SK-N-MC (cell line): ENCODE data around the gene SCRG1.
A peak's percentile ranks its signal among the peaks of the same experiment; 100 is the strongest.

Experiments used
- EZH2 ChIP-seq: fragments of 200-600 bp; sonication (generic); IDR thresholded peaks from one replicate; pipeline ENCODE4 v1.6.1; 2017; ENCODE audit warnings: antibody characterized with exemption
- POLR2AphosphoS5 ChIP-seq: IDR thresholded peaks from 2 replicates; pipeline ENCODE4 v1.6.1; 2012; ENCODE audit warnings: mild to moderate bottlenecking, low read depth, low read length, borderline replicate concordance

DNA sequence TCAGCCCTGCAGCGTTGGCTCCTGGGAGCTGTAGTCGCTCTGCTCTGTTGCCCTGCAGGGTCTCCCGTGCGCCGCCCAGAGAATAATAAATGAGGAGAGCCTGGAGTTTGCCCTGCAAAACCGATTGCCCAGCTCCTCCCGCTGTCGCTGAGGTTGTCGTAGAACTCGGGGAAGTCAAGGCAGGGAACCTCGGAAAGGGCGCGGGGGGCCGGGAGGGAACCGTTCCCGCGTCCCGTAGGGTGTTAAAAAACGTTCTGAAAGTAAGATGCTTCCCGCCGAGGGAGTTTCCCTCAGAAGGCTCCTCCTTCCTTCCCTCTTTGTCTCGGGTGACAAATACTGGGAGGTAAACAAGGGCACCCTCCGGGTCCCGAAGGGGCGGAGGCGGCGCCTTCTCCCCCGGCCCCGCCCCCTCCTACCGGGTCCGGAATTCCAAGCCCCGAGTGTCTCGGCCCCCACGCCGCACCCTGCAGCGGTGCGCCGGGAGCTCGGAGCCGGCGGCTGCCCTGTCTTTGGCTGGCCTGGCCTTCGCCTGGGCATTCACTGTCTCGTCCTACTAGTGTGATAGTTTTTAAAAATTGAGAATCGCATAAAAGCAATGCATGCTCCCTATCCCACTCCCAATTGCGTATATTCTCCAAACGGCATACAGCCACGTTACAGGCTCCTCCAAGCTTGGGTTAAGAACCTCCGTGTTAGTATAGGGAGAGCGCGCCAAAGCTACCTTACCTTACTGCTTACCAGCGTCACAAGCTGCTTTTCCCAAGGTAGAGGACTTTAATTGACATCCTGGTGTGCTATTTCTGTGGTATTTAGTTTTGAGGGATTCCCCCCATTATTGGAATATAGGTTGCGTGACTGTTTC, 63.8 kb downstream of the SCRG1 start:
- TF ChIP-seq EZH2 (no peak), POLR2AphosphoS5 (peak; percentile 88)
